HG02884 (cell line): ENCODE results near the gene DDI2.

Source experiments
- ATAC-seq: cut with Tn5 transposase; IDR thresholded peaks from one replicate; pipeline ENCODE4 v1.9.1; 2021; ENCODE audit warnings: mild to moderate bottlenecking, moderate library complexity; ENCODE audit not compliant: unreplicated experiment

DDI2 gene

GRCh38 chr1:15700508-15700907 is 83.2 kb downstream of the DDI2 start:
- no peak for ATAC-seq

GRCh38 chr1:15701784-15702183 is 84.5 kb downstream of the DDI2 start:
- ATAC-seq: no peak

- no peak for ATAC-seq
Measured at GRCh38 chr1:15702722-15703550, 85.7 kb downstream of the DDI2 start.

- no peak for ATAC-seq
Measured at GRCh38 chr1:15703562-15703961, 86.3 kb downstream of the DDI2 start.

- no peak for ATAC-seq
Measured at GRCh38 chr1:15704526-15705183, 87.4 kb downstream of the DDI2 start.

- no peak for ATAC-seq
Measured at GRCh38 chr1:15705184-15705566, 87.9 kb downstream of the DDI2 start.

GRCh38 chr1:15706751-15707150 is 89.5 kb downstream of the DDI2 start:
- ATAC-seq: no peak

GRCh38 chr1:15707239-15707925 is 90.1 kb downstream of the DDI2 start:
- ATAC-seq: no peak

GRCh38 chr1:15708486-15709137 is 91.4 kb downstream of the DDI2 start:
- ATAC-seq: no peak

- no peak for ATAC-seq
Measured at GRCh38 chr1:15709226-15709625, 92.0 kb downstream of the DDI2 start.

- no peak for ATAC-seq
Measured at GRCh38 chr1:15712168-15712567, 94.9 kb downstream of the DDI2 start.

- ATAC-seq: no peak
Measured at GRCh38 chr1:15714406-15715136, 97.3 kb downstream of the DDI2 start.

- no peak for ATAC-seq
Measured at GRCh38 chr1:15717418-15718125, 100.3 kb downstream of the DDI2 start.

GRCh38 chr1:15718199-15718601 is 100.9 kb downstream of the DDI2 start:
- ATAC-seq: no peak
